NCI-H524 treated with DMSO at 0.1 percent for 48 hours (cell line): ENCODE measurements around the gene PMPCA.
"Not testable (repeated sequence)": the region's sequence is repeated elsewhere in the genome, so short reads cannot be mapped to it uniquely, and the experiment has no call there.

Source experiments
- DNase-seq: peaks from one replicate; lab custom pipeline; 2025; lab: John Stamatoyannopoulos, UW

PMPCA gene

DNA sequence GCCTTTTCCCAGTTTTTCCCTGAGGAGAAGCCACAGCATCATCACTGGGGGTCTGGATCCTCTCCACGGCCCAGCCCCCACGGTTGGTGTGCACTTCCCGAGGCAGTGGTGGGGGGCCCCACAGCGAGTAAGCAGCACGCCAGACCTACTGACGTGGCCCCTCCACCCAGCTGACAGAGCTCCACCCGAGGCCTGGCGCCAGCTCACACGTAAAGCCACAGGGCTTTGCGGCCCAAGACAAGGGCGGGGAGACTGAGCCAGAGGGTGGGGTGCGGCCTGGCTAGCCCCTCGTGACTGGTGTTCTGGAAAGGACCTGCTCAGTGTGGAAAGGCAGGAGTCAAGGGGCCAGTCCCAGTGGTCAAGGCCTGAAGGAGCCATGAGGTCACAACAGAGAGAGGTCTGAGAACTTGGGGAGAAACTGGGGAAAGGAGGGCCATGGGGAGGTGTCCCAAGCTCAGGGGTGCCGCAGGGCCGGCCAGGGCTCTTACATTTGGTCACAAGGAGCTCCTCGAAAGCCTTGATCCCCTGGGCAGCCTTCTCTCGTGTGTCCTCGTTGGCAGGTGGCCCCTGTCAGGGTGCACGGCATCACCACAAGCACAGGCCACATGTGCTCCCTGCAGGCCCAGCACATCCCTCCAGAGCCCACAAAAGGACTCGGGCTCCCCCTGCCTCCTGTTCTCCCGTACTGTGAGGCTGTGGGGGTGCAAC is 16.0 kb upstream of the PMPCA start:
- DNase-seq = no peak

DNA sequence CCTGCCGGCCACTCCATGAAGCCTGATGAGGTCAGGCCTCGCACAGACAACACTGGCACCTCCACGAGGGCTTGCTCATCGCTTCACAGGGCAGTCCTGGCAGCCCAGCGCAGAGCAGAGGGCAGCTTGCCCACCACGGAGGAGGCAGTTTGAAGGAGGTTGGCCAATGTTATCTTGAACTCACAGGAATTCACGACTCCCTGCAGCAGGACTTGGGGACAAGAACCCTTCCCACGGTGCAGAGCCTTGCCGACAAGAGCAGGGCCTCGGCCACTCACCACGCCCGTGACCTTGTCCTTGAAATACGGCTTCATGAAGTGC is 15.5 kb upstream of the PMPCA start:
- no peak for DNase-seq

- DNase-seq = no peak
These were observed 14.9 kb upstream of the PMPCA start for GRCh38 chr9:136395345-136396218.

DNA sequence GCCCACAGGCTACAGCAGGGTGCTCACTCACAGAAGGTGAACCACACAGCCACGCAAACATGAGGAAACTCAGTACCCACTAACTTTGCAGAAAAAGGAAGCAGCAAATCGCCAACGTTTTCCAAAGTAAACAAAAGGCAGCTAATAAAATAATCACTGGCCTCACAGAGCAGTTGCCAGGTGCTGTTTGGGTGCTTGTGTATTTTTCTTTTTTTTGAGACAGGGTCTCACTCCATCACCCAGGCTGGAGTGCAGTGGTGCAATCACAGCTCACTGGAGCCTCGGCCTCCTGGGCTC is 14.3 kb upstream of the PMPCA start:
- DNase-seq = no peak

DNA sequence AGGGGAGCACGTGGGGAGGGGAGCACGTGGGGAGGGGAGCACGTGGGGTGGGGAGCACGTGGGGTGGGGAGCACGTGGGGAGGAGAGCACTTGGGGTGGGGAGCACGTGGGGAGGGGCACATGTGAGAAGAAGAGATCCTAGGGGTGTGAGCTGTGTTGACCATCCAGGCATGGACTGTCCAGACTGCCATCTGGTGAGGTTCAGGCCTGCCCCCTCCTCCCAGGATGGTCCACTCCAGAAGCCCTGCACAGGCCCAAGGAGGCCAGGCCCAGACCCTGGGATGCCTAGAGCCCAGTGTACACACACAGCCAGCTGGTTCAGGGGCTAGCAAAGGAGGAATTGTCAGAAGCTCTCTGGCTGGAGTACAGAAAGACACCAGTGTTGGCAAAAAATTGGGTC is 12.8 kb upstream of the PMPCA start:
- no peak for DNase-seq

DNA sequence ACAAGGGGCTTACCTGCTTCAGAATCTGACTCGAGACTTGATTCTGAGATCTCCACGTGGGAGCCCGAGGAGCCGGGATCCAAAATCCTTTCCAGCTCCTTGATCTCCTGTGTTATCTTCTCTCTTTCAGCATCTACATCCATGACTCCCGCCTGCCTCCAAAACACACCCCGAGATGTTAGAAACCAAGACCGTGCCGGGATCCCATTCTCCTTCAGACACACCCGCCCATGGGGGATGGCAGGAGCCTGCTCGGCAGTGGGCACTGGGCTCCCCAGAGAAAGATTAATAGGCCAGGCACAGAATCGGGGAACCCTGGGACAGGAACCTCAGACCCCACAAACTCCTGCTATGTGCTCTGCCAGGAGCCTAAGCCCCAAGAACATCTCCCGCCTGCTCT is 12.2 kb upstream of the PMPCA start:
- no peak for DNase-seq

GRCh38 chr9:136399176-136400037 is 11.1 kb upstream of the PMPCA start:
- DNase-seq = no peak

GRCh38 chr9:136400038-136400834 is 10.2 kb upstream of the PMPCA start, which contains the start of gene SNAPC4:
Gene SNAPC4, minus strand, starts transcription at chr9:136400170. Its CDS starts 1,742 bp downstream, at chr9:136398428.
- no peak for DNase-seq

GRCh38 chr9:136401173-136401922 is 9.1 kb upstream of the PMPCA start:
- no peak for DNase-seq

DNA sequence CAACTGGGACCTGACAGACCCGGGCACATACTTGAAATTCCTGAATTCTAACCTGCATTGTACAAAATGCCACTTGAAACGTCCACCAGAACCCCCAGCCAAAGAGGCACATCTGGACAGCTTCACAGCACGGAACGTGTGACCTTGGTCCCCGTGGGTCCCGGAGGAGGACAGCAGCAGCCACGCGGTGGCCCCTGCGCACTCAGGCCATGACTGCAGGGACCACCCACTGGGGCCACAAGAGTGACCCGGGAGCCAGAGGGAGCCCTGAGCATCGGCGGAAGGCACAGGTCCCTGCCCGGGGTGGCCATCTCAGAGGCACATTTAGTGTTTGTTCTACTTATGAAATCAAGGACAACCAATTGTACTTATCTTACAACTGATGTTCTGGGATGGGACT is 8.4 kb upstream of the PMPCA start:
- no peak for DNase-seq

DNA sequence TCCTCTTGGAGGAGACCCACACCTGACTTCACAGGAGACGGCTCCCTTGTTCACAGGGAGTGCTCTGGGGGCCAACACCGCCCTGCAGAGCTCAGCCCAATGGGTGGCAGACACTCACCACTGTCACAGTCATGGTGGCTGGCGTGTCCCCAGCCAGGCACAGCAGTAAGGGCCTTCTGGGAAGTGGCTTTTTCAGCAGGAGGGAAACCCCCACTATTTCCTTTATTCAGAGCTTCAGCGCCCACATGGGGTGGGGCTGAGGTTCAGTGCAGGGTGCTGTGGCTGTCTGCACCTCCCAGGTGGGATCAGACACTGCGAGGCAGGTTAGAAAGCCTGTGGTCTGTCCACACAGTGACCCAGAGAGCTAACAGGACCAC is 6.9 kb upstream of the PMPCA start:
- DNase-seq = no peak

DNA sequence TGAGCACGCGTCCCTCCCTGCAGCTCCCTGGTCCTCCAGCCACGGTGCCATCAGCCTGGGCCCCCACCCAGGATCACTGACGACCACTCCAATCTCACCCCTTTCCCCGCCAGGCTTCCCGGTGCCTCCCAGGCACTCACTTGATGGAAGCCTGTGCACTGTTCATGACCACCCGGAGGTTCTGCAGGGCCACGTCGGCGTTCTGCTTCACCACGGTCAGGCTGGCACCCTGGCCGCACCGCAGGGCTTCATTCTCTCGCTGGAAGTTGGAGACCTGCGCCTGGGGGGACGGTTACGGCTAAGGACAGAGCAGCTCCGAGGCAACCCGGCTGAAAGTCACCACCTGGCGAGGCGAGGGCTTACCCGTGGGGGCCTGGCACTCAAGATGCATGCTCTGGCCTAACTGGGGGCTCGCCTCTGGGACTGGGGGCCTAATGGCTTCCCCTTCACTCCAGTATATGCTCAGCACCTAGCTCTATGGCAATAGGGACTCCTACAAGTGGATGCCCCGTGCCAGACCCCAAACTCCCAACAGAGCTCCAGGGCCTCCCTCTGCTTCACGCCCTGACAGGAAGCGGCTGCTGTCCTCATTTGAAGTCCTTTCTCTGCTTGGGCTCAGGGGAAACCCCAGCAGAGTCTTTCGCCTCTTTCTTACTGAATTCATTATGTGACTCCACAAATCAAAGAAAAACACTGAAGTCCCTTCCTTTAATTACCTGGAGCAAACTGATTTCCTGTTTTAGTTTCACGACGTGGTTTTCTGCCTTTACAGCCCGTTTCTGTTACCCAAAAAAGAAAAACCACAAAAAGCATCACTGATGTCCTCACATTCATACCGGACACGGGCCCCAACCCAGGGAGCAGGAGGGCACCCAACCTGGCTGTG is 6.3 kb upstream of the PMPCA start:
- DNase-seq = no peak

DNA sequence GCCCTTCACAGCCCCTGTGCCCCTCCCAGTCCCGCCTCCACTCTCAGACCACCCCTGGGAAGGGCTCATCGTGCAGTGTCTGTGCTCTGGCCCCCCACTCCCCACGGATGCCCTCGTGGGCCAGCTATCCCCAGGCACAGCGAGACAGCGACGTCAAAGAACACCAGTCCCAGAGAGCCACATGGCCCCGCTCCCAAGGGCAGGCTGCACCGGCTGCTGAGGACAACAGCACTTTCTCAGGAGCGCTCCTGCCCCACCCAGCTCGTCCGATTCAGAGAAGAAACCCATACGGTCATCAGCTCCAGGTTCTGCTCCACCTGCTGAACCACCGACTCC is 5.7 kb upstream of the PMPCA start:
- no peak for DNase-seq

- DNase-seq = no peak
These were observed 5.0 kb upstream of the PMPCA start for GRCh38 chr9:136405481-136405880.

- DNase-seq = not testable (repeated sequence)
These were observed 4.6 kb upstream of the PMPCA start for GRCh38 chr9:136405904-136406303.

- DNase-seq = not testable (repeated sequence)
These were observed 3.4 kb upstream of the PMPCA start for GRCh38 chr9:136407061-136407460.

DNA sequence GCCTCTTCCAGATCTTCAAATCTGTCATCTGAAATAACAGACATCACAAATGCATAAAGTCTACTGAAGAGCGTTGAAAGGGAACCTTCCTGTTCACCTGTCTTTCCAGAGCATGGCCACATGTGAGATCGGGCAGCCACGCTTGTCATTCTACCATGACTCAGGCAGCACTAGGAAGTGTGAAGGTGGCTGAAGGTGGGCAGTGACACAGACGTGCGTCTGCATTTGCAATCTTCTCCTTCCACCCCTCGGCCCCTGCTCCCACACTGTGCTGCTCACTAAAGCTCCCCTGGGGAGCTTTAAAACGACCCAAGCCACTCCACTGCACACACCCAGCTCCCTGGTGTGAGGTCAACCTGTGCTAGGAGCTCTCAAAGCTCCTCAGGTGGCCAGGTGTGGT is 2.5 kb upstream of the PMPCA start:
- no peak for DNase-seq

DNA sequence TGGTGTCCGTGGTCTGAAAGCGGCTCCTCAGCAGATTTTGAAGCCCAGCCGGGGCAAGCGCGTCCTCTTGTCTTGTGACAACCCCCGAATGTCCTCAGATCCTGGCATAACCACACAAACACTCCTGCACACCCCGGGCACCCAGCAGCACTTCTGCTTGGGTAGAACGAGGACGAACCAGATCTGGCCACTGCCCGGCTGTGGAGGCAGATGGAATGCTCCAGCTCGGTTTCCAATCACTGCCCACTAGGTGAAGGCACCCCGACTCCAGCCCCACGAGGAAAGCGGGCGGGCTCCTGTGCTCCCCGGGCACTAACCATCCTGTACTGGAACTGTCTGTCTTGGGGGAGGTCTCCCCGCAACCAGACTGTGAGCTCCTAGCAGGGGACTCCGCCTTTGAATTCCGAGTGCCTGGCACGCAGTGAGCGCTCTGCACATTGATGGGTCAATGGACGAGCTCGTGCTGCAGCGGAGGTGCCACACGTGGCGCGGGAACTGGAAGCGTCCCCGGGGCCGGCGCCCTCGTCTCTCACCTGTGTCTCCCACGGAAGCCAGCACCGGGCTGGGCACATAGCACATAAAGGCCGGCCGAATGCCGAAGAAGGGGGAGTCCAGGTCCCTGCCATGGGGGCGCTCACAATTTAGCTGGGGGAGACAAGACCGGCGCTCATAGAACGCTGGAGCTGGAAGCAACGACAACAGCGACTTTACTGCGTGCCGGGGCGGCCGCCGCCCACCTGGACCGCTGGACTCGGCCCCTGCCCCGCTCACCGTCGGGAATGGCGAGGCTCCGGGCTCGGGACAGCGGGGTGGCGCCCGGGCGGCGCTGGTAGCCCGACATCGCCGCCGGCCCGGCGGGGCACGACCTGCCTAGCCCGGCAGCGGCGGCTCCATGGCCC is 652 bp upstream of the PMPCA start:
- DNase-seq = no peak

DNA sequence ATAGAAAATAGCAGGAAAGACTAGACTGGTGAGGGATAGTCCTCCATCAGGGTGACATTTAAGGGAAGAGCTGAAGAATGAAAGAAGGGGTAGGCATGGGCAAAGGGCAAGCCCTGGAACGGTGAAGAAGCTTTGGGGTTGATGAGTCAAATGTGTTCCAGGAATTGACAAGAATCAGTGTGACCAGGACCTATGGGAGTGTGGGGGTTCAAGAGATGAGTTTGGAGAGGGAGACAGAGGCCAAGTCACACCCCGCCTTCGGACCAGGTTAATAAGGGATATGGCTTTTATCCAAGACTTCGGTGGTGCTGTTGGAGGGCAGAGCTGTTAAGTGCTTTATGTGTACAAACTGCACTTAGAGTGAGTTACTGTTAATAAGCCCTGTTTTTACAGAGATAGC is 920 bp downstream of the PMPCA start:
- no peak for DNase-seq
